ENCODE results near the gene WDR1. TPM values are rescaled to one million over a fixed set of nuclear protein-coding genes. Genes with fewer than 3 reads are reported as not detected.
A peak's percentile ranks its signal among the peaks of the same experiment; 100 is the strongest.

Gene WDR1
- total and polyA plus RNA-seq, 2 donors from 2014 or later, result 176 to 313 TPM

DNA sequence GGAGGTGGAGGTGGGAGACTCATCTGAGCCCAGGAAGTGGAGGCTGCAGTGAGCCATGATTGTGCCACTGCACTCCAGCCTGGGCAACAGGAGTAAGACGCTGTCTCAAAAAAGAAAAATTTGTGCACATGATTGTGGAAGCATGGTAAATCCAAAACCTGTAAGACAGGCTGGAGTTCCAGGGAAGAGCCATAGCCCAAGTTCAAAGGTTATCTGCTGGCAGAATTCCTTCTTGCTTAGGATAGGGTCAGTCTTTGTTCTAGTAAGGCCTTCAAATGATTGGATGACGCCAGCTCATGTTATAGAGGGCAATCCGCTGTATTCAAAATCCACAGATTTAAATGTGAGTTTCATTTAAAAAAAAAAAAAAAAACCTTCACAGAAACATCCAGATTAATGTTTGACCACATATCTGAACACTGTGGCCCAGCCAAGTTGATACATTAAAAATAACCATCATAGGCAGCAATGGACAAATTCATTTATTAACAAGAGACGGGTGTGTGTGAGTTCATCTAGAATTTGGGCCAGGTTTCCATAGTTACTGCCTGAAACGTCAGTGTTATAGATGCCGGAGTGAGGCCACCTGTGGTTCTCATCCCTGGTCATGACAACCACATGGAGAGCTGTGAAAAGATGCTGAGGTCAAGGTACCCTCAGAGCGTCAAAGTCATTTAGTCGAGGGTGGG, 60.1 kb downstream of the WDR1 start:
- no peak overlapping the region for H3K9ac ChIP-seq (ENCODE audit: low read length in 3 of 3)
- no peaks in the 10 kb centered on the region for H3K9me3 ChIP-seq (ENCODE audit: control insufficient read depth in 2 of 3, insufficient read depth in 1 of 3, low read length in 3 of 3)
- peaks cover 0 to 40% (median 13%) of the 10 kb centered on the region in 3 donors for H3K4me1 ChIP-seq (ENCODE audit: control insufficient read depth in 2 of 3, insufficient read depth in 2 of 3, low read depth in 1 of 3, low read length in 3 of 3)
- H3K4me3 ChIP-seq (ENCODE audit: low read length in 3 of 3), result no peak overlapping the region
- H3K27ac ChIP-seq (ENCODE audit: low read depth in 2 of 2, low read length in 2 of 2), result peak overlapping the region; percentile 51 to 78
- no peaks in the 10 kb centered on the region for H3K36me3 ChIP-seq (ENCODE audit: control insufficient read depth in 2 of 3, insufficient read depth in 3 of 3, low read length in 3 of 3)
- no peaks in the 10 kb centered on the region for H3K27me3 ChIP-seq (ENCODE audit: control insufficient read depth, insufficient read depth, low read length)
- intact Hi-C loops (cut with DNase I), result no loop called here
- TF ChIP-seq CTCF (IDR thresholded peaks at IDR 0.05; ENCODE audit: borderline replicate concordance, extremely low read depth, insufficient read depth), result no peak
- FAIRE-seq (no peak), DNase-seq (peak in 1 of 5 donors; percentile 23)

GRCh38 chr4:10055871-10056270, 60.7 kb downstream of the WDR1 start:
- Histone ChIP-seq H3K9me3 (ENCODE audit: control insufficient read depth in 2 of 3, insufficient read depth in 1 of 3, low read length in 3 of 3) (no peaks in the 10 kb centered on the region), H3K36me3 (ENCODE audit: control insufficient read depth in 2 of 3, insufficient read depth in 3 of 3, low read length in 3 of 3) (no peaks in the 10 kb centered on the region), H3K4me1 (ENCODE audit: control insufficient read depth in 2 of 3, insufficient read depth in 2 of 3, low read depth in 1 of 3, low read length in 3 of 3) (peaks cover 0 to 44% (median 13%) of the 10 kb centered on the region in 3 donors), H3K27me3 (ENCODE audit: control insufficient read depth, insufficient read depth, low read length) (no peaks in the 10 kb centered on the region), H3K4me3 (ENCODE audit: low read length in 3 of 3) (no peak overlapping the region), H3K27ac (ENCODE audit: low read depth in 2 of 2, low read length in 2 of 2) (peak overlapping the region; percentile 51 to 78), H3K9ac (ENCODE audit: low read length in 3 of 3) (no peak overlapping the region)
- intact Hi-C loops (cut with DNase I), result no loop called here
- TF ChIP-seq CTCF (IDR thresholded peaks at IDR 0.05; ENCODE audit: borderline replicate concordance, extremely low read depth, insufficient read depth), result no peak
- DNase-seq, result no peak
- no peak for FAIRE-seq

- no peaks in the 10 kb centered on the region for H3K36me3 ChIP-seq (ENCODE audit: control insufficient read depth in 2 of 3, insufficient read depth in 3 of 3, low read length in 3 of 3)
- H3K27ac ChIP-seq (ENCODE audit: low read depth in 2 of 2, low read length in 2 of 2), result peak overlapping the region; percentile 34 to 52
- no peaks in the 10 kb centered on the region for H3K9me3 ChIP-seq (ENCODE audit: control insufficient read depth in 2 of 3, insufficient read depth in 1 of 3, low read length in 3 of 3)
- no peak overlapping the region for H3K9ac ChIP-seq (ENCODE audit: low read length in 3 of 3)
- peaks cover 0 to 44% (median 13%) of the 10 kb centered on the region in 3 donors for H3K4me1 ChIP-seq (ENCODE audit: control insufficient read depth in 2 of 3, insufficient read depth in 2 of 3, low read depth in 1 of 3, low read length in 3 of 3)
- TF ChIP-seq CTCF (IDR thresholded peaks at IDR 0.05; ENCODE audit: borderline replicate concordance, extremely low read depth, insufficient read depth), result no peak
- no peaks in the 10 kb centered on the region for H3K27me3 ChIP-seq (ENCODE audit: control insufficient read depth, insufficient read depth, low read length)
- H3K4me3 ChIP-seq (ENCODE audit: low read length in 3 of 3), result no peak overlapping the region
- intact Hi-C loops (cut with DNase I), result no loop called here
- peak in 2 of 5 donors; percentile 7 to 41 for DNase-seq
- no peak for FAIRE-seq
Observed at GRCh38 chr4:10054571-10055041, 62.0 kb downstream of the WDR1 start.

All from kidney (tissue), 14 donors.